ENCODE data around the gene PALS1.

PALS1 gene

GRCh38 chr14:67280506-67280905 is 39.3 kb downstream of the PALS1 start:
- Histone ChIP-seq H3K27ac (ENCODE audit: low read depth, low read length) (no peak overlapping the region), H3K36me3 (ENCODE audit: insufficient read depth, low read length) (peaks cover 11% of the 10 kb centered on the region; the same call in 1 of the 2 replicates), H3K9ac (ENCODE audit: low read depth, low read length) (no peak overlapping the region), H3K9me3 (ENCODE audit: insufficient read depth, low read depth, low read length) (no peaks in the 10 kb centered on the region), H3K4me3 (ENCODE audit: low read length) (no peak overlapping the region), H3K4me1 (ENCODE audit: insufficient read depth, low read length) (peaks cover 17% of the 10 kb centered on the region), H3K27me3 (ENCODE audit: insufficient read depth, low read length) (no peaks in the 10 kb centered on the region)
- WGBS = 99% methylated on average over 2 of the region's 2 CpGs

GRCh38 chr14:67285876-67286452 is 44.7 kb downstream of the PALS1 start:
- H3K9ac ChIP-seq (ENCODE audit: low read depth, low read length) = no peak overlapping the region
- 47% methylated on average over 1 of the region's 2 CpGs for WGBS
- no peaks in the 10 kb centered on the region for H3K27me3 ChIP-seq (ENCODE audit: insufficient read depth, low read length)
- H3K9me3 ChIP-seq (ENCODE audit: insufficient read depth, low read depth, low read length) = no peaks in the 10 kb centered on the region
- no peak overlapping the region for H3K27ac ChIP-seq (ENCODE audit: low read depth, low read length)
- H3K36me3 ChIP-seq (ENCODE audit: insufficient read depth, low read length) = no peaks in the 10 kb centered on the region
- H3K4me3 ChIP-seq (ENCODE audit: low read length) = no peak overlapping the region
- no peaks in the 10 kb centered on the region for H3K4me1 ChIP-seq (ENCODE audit: insufficient read depth, low read length)
